ENCODE results near the gene UBE2L5. TPM values are rescaled to one million over a fixed set of nuclear protein-coding genes. Genes with fewer than 3 reads are reported as not detected.
"Not testable (repeated sequence)": the region's sequence is repeated elsewhere in the genome, so short reads cannot be mapped to it uniquely, and the experiment has no call there.

Gene UBE2L5
- total and polyA plus RNA-seq, 2 of the 13 experiments (the other 11 are each of a cell fraction or from before 2014, with no cell fraction given) = 0.13 TPM; not detected in 1

DNA sequence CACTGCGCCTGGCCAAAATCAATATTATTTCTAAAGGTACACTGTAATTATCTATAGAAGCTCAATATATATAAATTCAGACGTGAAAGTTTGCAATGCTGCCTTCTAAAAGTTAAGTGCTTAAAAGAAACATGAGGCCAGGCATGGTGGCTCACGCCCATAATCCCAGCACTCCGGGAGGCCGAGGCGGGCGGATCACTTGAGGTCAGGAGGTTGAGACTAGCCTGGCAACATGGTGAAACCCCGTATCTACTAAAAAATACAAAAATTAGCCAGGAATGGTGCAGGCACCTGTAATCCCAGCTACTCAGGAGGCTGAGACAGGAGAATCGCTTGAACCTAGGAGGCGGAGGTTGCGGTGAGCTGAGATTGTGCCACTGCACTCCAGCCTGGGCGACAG lies 29.2 kb downstream of the UBE2L5 start:
- in situ Hi-C loops (cut with HindIII; ENCODE audit: extremely low pct_ligation_motif_present, low pct_unique_long_range_greater_than_20kb); CTCF ChIA-PET (ENCODE audit: low intra/inter-chr PET ratio, low total read pairs); FAIRE-seq; H3K9ac ChIP-seq (ENCODE audit: insufficient read depth, low read depth, low read length); H3K27me3 ChIP-seq (ENCODE audit: control insufficient read depth in 1 of 2, insufficient read depth in 2 of 2, low read length in 2 of 2); H3K79me2 ChIP-seq (ENCODE audit: insufficient read depth, low read length); H3K4me3 ChIP-seq (replicated peaks in 1 of 3; ENCODE audit: insufficient read depth in 1 of 3, low read depth in 2 of 3, low read length in 3 of 3); H3K9me3 ChIP-seq (ENCODE audit: low read length); H4K20me1 ChIP-seq (ENCODE audit: insufficient read depth, low read length); H3K36me3 ChIP-seq (replicated peaks in 1 of 2; ENCODE audit: control insufficient read depth in 1 of 2, insufficient read depth in 2 of 2, low read length in 2 of 2); H3K27ac ChIP-seq (ENCODE audit: extremely low read length, insufficient read depth, low read length); ATAC-seq; H2AFZ ChIP-seq (ENCODE audit: low read length); H3K4me2 ChIP-seq (ENCODE audit: low read depth, low read length); intact Hi-C loops (cut with micrococcal nuclease; ENCODE audit: unreplicated experiment); POLR2A ChIA-PET; DNase-seq (ENCODE audit: low spot score); H3K4me1 ChIP-seq (ENCODE audit: insufficient read depth, low read length); BruUV-seq (replicated peaks): not testable (repeated sequence)
- 66% methylated on average over 12 of the region's 12 CpGs for WGBS (ENCODE audit: low lambda C conversion rate)

DNA sequence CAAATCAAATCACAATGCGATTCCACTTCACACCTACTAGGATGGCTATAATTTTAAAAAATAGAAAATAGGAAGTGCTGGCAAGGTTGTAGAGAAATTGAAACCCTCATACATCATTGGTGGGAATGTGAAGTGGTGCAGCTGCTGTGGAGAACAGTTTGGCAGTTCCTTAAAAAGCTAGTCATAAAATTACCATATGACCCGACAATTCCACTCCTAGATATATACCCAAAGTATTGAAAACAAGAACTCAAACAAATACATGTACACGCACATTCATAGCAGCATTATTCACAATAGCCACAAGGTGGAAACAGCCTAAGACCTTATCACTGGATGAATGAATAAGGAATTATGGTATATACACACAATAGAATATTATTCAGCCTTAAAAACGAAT lies 31.4 kb downstream of the UBE2L5 start:
- H3K27ac ChIP-seq (ENCODE audit: extremely low read length, insufficient read depth, low read length) = no peak overlapping the region
- TF ChIP-seq PHF20 (CRISPR knock-in tag; IDR thresholded peaks at IDR 0.05) (no peak), ZBTB38 (CRISPR knock-in tag; IDR thresholded peaks at IDR 0.05) (no peak), ZMYM3 (CRISPR knock-in tag; IDR thresholded peaks at IDR 0.05) (no peak), TRIM24 (CRISPR knock-in tag; IDR thresholded peaks at IDR 0.05) (no peak), IRF1 (CRISPR knock-in tag; IDR thresholded peaks at IDR 0.05; ENCODE audit: low read depth) (no peak), ZSCAN31 (CRISPR knock-in tag; IDR thresholded peaks at IDR 0.05; ENCODE audit: low read depth) (no peak)
- TF ChIP-seq, protein P1, sequence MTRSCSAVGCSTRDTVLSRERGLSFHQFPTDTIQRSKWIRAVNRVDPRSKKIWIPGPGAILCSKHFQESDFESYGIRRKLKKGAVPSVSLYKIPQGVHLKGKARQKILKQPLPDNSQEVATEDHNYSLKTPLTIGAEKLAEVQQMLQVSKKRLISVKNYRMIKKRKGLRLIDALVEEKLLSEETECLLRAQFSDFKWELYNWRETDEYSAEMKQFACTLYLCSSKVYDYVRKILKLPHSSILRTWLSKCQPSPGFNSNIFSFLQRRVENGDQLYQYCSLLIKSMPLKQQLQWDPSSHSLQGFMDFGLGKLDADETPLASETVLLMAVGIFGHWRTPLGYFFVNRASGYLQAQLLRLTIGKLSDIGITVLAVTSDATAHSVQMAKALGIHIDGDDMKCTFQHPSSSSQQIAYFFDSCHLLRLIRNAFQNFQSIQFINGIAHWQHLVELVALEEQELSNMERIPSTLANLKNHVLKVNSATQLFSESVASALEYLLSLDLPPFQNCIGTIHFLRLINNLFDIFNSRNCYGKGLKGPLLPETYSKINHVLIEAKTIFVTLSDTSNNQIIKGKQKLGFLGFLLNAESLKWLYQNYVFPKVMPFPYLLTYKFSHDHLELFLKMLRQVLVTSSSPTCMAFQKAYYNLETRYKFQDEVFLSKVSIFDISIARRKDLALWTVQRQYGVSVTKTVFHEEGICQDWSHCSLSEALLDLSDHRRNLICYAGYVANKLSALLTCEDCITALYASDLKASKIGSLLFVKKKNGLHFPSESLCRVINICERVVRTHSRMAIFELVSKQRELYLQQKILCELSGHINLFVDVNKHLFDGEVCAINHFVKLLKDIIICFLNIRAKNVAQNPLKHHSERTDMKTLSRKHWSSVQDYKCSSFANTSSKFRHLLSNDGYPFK (CRISPR knock-in tag; IDR thresholded peaks at IDR 0.05; ENCODE audit: borderline replicate concordance) = no peak
- H3K9me3 ChIP-seq (ENCODE audit: low read length) = no peaks in the 10 kb centered on the region
- POLR2A ChIA-PET = no interaction called here
- H3K9ac ChIP-seq (ENCODE audit: insufficient read depth, low read depth, low read length) = no peak overlapping the region
- H3K4me3 ChIP-seq (replicated peaks in 1 of 3; ENCODE audit: insufficient read depth in 1 of 3, low read depth in 2 of 3, low read length in 3 of 3) = no peak overlapping the region
- in situ Hi-C loops (cut with HindIII; ENCODE audit: extremely low pct_ligation_motif_present, low pct_unique_long_range_greater_than_20kb) = no loop called here
- intact Hi-C loops (cut with micrococcal nuclease; ENCODE audit: unreplicated experiment) = no loop called here
- no TSS peak for BruUV-seq (replicated peaks)
- no peaks in the 10 kb centered on the region for H4K20me1 ChIP-seq (ENCODE audit: insufficient read depth, low read length)
- H3K36me3 ChIP-seq (replicated peaks in 1 of 2; ENCODE audit: control insufficient read depth in 1 of 2, insufficient read depth in 2 of 2, low read length in 2 of 2) = no peaks in the 10 kb centered on the region; a peak in 1 of 5 replicates
- WGBS (ENCODE audit: low lambda C conversion rate) = 41% methylated on average over 4 of the region's 4 CpGs
- ATAC-seq = peak; percentile 12; the same call in 2 of the 3 replicates
- no peak overlapping the region for H2AFZ ChIP-seq (ENCODE audit: low read length)
- H3K79me2 ChIP-seq (ENCODE audit: insufficient read depth, low read length) = no peaks in the 10 kb centered on the region
- CTCF ChIA-PET (ENCODE audit: low intra/inter-chr PET ratio, low total read pairs) = no interaction called here
- no peak for FAIRE-seq
- DNase-seq (ENCODE audit: low spot score) = no peak
- H3K4me1 ChIP-seq (ENCODE audit: insufficient read depth, low read length) = no peaks in the 10 kb centered on the region
- H3K4me2 ChIP-seq (ENCODE audit: low read depth, low read length) = no peak overlapping the region
- no peaks in the 10 kb centered on the region for H3K27me3 ChIP-seq (ENCODE audit: control insufficient read depth in 1 of 2, insufficient read depth in 2 of 2, low read length in 2 of 2)

All from HepG2 (cell line).